Endometrium (tissue), 2 donors: ENCODE data around the gene ASB6.
"Not testable (repeated sequence)": the region's sequence is repeated elsewhere in the genome, so short reads cannot be mapped to it uniquely, and the experiment has no call there.

Experiments used
- FAIRE-seq: peaks from 2 replicates; lab custom pipeline; 2012; peaks lifted over from hg19 to GRCh38; lab: Jason Lieb, UNC
- donor health status: control.
- donor health status: control.

Gene ASB6

GRCh38 chr9:129667378-129667777, 25.4 kb upstream of the ASB6 start:
- no peak for FAIRE-seq

- FAIRE-seq: no peak
Measured at GRCh38 chr9:129666575-129666974, 24.6 kb upstream of the ASB6 start.

- no peak for FAIRE-seq
Measured at GRCh38 chr9:129665814-129666520, 24.0 kb upstream of the ASB6 start.

GRCh38 chr9:129665389-129665775, 23.4 kb upstream of the ASB6 start, which contains the start of gene PRRX2:
Gene PRRX2, plus strand, starts transcription at chr9:129665647. Its CDS starts 221 bp downstream, at chr9:129665868.
- FAIRE-seq: no peak

DNA sequence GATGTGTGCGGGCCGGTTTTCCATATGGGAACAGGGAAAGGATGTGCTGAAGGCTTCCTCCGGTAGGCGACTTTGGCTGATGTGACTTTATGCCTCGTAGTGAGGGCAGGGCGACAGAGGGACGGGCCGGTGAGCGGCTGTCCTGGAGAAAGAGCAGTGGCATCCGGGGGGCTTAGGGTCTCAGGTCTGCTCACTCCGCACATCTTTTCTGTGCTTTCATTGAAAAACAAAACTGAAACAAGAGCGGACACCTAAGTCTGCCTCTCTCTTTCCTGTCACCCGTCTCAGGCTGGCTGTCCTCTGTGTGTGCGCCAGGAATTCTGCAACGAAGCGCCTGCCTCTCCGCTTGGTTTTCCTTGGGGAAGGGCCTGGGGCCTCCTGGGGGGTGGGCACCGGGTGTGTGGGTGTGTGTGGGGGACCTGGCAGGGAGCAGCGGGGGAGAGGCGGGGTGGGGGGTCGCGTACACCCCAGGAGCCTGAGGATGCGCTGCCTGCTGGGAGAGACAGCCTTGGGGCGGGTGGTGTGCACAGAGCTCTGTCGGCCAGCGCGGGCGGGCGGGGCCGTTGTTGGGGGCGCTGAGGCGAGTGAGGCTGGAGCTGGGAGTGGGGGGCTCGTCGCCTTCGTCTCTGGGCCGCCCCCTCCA, 22.9 kb upstream of the ASB6 start:
- no peak for FAIRE-seq

DNA sequence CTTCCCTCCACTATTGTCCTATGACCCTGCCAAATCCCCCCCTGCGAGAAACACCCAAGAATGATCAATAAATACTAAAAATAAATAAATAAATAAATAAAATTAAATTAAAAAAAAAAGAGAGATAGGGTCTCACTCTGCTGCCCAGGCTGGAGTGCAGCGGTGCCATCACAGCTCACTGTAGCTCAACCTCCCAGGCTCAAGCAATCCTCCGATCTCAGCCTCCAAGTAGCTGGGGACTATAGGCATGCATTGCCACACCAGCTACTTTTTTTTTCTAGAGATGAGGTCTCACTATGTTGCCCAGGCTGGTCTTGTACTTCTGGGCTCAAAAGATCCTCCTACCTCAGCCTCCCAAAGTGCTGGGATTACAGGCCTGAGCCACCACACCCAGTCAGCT, 20.3 kb upstream of the ASB6 start:
- not testable (repeated sequence) for FAIRE-seq

GRCh38 chr9:129661029-129661428, 19.1 kb upstream of the ASB6 start:
- FAIRE-seq: no peak

- FAIRE-seq: no peak
Measured at GRCh38 chr9:129656795-129657390, 14.9 kb upstream of the ASB6 start.

DNA sequence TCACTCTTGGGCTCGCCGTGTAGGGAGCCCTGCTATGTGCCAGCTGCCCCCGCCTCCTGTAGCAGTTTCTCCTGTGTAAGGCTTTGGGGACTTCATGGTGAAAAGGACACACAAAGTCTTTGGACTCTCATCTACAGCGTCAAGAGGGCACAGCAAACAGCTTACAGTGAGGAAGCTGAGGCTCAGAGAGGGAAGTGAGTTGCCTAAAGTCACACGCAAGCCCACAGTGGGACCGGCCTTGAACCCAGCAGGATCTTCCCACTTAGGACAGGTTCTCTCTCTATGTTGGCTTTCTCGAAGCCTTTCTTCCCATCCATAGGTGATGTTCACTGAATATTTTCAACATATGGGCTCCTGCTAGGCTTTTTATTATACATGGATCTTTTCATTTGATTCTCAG, 13.7 kb upstream of the ASB6 start:
- FAIRE-seq: no peak

DNA sequence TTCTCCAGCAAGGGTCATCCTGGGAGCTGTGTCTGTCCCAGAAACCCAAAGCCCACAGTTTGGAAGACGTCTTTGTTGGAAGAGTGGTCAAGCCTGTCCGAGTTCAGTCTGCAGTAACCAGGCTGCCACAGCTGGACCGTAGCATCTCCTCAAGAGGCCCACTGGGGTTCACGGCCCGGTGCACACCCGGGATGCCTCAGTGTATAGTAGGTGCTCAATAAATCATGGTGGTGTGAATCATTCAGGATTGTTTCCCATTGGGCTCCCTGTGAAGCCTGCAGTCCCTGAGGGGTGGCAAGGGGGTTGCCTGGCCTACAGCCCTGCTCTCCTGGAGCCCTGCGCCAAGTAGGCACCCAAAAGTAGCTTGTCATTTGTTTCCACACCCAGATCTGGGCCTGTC, 13.2 kb upstream of the ASB6 start:
- FAIRE-seq: no peak

- no peak for FAIRE-seq
Measured at GRCh38 chr9:129654554-129655040, 12.6 kb upstream of the ASB6 start.

- peak; percentile 70 for FAIRE-seq
Measured at GRCh38 chr9:129653823-129654553, 12.0 kb upstream of the ASB6 start.

- no peak for FAIRE-seq
Measured at GRCh38 chr9:129650680-129651235, 8.8 kb upstream of the ASB6 start.

GRCh38 chr9:129649726-129650679, 8.1 kb upstream of the ASB6 start:
- no peak for FAIRE-seq

GRCh38 chr9:129648764-129649115, 6.8 kb upstream of the ASB6 start:
- FAIRE-seq: no peak

DNA sequence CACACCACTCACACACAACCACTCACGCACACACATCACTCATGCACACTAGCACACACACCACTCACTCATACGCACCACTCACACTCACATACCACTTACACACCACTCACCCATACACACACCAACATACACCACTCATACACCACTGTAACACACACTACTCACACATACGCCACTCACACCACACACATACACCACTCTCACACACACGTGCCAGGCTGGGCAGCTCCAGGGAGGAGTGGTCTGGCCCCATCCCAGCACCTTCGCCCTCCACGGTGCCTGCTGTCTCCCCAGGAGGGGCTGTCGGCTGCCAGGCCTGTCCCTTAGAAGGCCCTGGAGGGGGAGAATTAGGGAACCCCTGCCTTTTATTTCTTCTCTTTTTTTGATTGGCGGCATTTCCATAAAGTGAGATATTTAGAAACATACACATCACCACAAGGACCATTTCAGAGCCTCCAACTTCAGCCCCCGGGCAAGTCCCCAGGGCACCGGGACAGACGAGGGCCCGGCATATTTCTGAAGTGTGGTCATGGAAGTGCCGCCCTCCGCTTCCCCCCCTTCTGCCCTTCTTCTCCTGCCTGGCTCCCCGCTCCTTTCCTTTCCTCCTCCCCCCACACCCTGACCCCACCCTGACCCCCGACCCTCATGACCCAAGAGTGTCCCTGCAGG, 6.3 kb upstream of the ASB6 start:
- FAIRE-seq: no peak

GRCh38 chr9:129647635-129648034, 5.7 kb upstream of the ASB6 start:
- FAIRE-seq: no peak

DNA sequence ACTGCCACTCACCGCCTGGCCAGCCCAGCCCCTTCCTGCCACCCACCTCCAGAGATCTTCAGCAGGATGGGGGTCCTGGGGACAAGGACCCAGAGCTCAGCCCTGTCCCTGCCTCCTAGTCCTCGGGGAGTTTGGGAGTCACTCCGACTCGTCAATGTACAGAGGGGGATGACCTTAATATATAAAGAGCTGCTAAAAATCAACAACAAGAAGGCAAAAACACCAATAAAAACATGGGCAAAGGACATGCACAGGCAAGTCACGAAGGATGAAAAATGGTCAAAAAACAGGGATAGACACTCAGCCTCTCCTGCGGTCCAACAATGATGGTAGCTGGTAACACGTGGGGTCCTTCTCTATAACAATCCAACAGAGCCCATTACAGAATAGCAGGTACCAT, 4.7 kb upstream of the ASB6 start:
- no peak for FAIRE-seq

DNA sequence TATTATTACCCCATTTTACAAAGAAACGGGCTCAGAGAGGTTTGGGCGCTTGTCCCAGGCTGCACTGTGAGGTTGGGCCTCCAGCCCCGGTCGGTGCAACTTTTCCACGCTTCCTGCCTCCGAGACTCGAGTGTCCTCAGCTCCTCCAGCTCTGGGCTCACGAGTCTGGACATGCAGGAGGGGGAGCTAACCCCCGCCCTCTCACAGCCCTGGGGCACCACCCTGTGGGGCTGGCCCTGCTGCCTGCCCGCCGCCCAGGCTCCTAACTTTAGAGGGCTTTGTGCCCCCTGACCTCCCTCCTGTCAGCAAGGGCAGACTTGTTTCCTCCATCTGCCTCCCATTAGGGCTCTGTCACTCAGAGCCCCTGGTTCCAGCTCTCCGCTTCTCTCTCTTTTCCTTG, 4.3 kb upstream of the ASB6 start:
- no peak for FAIRE-seq

DNA sequence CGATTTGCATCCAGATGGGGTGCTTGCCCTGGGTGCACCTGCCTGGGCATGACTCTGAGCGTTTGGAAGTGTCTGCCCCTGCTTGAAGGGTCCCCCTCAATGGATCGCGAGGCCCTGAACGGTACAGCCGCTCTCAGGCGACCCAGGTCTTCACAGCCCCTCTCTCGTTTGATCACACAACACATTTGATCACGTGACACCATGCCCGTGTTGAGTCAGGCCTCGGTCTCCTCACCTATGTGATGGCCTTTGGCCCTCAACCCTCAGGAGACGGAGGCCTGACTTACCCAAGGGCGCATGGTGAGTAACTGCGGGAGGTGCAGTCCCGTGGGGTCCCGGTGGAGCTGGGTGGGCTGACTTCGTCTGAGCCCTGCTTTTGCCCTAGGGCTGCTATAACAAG, 3.0 kb upstream of the ASB6 start:
- no peak for FAIRE-seq

DNA sequence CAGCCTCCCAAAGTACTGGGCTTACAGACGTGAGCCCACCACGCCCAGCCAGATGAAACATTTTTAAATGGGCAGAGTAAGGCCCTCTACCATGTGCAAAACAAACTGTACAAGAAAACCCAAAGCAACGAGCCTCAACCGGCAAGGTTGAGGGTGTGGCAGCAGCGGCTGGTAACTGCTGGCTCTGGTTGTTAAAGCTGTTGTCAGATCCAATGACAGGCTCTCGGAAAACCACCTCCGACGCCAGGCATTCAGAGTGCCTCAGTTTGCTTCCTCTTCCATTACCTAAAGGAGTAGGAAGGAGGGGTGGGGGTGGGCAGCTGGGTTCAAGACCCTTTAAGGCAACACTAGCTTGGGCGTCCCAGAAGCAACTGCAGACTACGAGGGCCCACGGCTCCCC, 2.4 kb upstream of the ASB6 start:
- no peak for FAIRE-seq
